ENCODE measurements around the gene ARF1.

The ARF1 gene

GRCh38 chr1:228101994-228102790 is 19.7 kb downstream of the ARF1 start:
- no peaks in the 10 kb centered on the region for H3K9me3 Mint-ChIP-seq
- H3K4me3 Mint-ChIP-seq: peak overlapping the region; percentile 96
- intact Hi-C loops (cut with micrococcal nuclease): loop anchor here (2.0 to 10.0 kb wide), 3 partner anchors 17 to 383 kb away; partner anchors contain the start of genes RNF187 and TRIM11
- no peaks in the 10 kb centered on the region for H3K27me3 Mint-ChIP-seq
- H3K36me3 Mint-ChIP-seq (ENCODE audit: low read depth): peaks cover 68% of the 10 kb centered on the region
- H3K4me1 Mint-ChIP-seq (ENCODE audit: low read depth): peaks cover 77% of the 10 kb centered on the region
- H3K27ac Mint-ChIP-seq: peak overlapping the region; percentile 89

- H3K4me3 Mint-ChIP-seq: peak within 1 kb of the TSS; percentile 96
- H3K27ac Mint-ChIP-seq: peak within 1 kb of the TSS; percentile 89
- H3K36me3 Mint-ChIP-seq (ENCODE audit: low read depth): peaks cover 65% of the 10 kb centered on the region
- peaks cover 77% of the 10 kb centered on the region for H3K4me1 Mint-ChIP-seq (ENCODE audit: low read depth)
- H3K27me3 Mint-ChIP-seq: no peaks in the 10 kb centered on the region
- H3K9me3 Mint-ChIP-seq: no peaks in the 10 kb centered on the region
- intact Hi-C loops (cut with micrococcal nuclease): loop anchor here (2.0 to 10.0 kb wide), 3 partner anchors 18 to 382 kb away; partner anchors contain the start of genes RNF187 and TRIM11
Observed at GRCh38 chr1:228102791-228103620, 20.5 kb downstream of the ARF1 start, which contains the start of gene C1orf35. TSS of gene C1orf35 (minus strand) at chr1:228103325. CDS start at chr1:228103227, 98 bp downstream.

GRCh38 chr1:228104526-228105269 is 22.2 kb downstream of the ARF1 start:
- H3K36me3 Mint-ChIP-seq (ENCODE audit: low read depth): peaks cover 59% of the 10 kb centered on the region
- intact Hi-C loops (cut with micrococcal nuclease): loop anchor here (10.0 kb wide), 2 partner anchors 300 to 380 kb away; partner anchors contain the start of genes RNF187 and TRIM11
- H3K4me3 Mint-ChIP-seq: peak overlapping the region; percentile 39
- H3K4me1 Mint-ChIP-seq (ENCODE audit: low read depth): peaks cover 78% of the 10 kb centered on the region
- H3K27ac Mint-ChIP-seq: peak overlapping the region; percentile 89
- no peaks in the 10 kb centered on the region for H3K27me3 Mint-ChIP-seq
- H3K9me3 Mint-ChIP-seq: no peaks in the 10 kb centered on the region

- no peaks in the 10 kb centered on the region for H3K27me3 Mint-ChIP-seq
- H3K4me3 Mint-ChIP-seq: no peak overlapping the region
- peaks cover 55% of the 10 kb centered on the region for H3K36me3 Mint-ChIP-seq (ENCODE audit: low read depth)
- H3K9me3 Mint-ChIP-seq: no peaks in the 10 kb centered on the region
- H3K27ac Mint-ChIP-seq: peak overlapping the region; percentile 89
- peaks cover 79% of the 10 kb centered on the region for H3K4me1 Mint-ChIP-seq (ENCODE audit: low read depth)
- intact Hi-C loops (cut with micrococcal nuclease): loop anchor here (10.0 kb wide), 2 partner anchors 299 to 379 kb away; partner anchors contain the start of genes RNF187 and TRIM11
Observed at GRCh38 chr1:228105270-228105995, 22.9 kb downstream of the ARF1 start.

GRCh38 chr1:228105996-228106799 is 23.7 kb downstream of the ARF1 start:
- no peaks in the 10 kb centered on the region for H3K9me3 Mint-ChIP-seq
- intact Hi-C loops (cut with micrococcal nuclease): loop anchor here (10.0 kb wide), 2 partner anchors 299 to 379 kb away; partner anchors contain the start of genes RNF187 and TRIM11
- peaks cover 76% of the 10 kb centered on the region for H3K4me1 Mint-ChIP-seq (ENCODE audit: low read depth)
- peak overlapping the region; percentile 89 for H3K27ac Mint-ChIP-seq
- H3K27me3 Mint-ChIP-seq: no peaks in the 10 kb centered on the region
- H3K4me3 Mint-ChIP-seq: no peak overlapping the region
- peaks cover 47% of the 10 kb centered on the region for H3K36me3 Mint-ChIP-seq (ENCODE audit: low read depth)

GRCh38 chr1:228106800-228107054 is 24.2 kb downstream of the ARF1 start:
- H3K4me3 Mint-ChIP-seq: no peak overlapping the region
- H3K9me3 Mint-ChIP-seq: no peaks in the 10 kb centered on the region
- no peak overlapping the region for H3K27ac Mint-ChIP-seq
- H3K36me3 Mint-ChIP-seq (ENCODE audit: low read depth): peaks cover 43% of the 10 kb centered on the region
- no peaks in the 10 kb centered on the region for H3K27me3 Mint-ChIP-seq
- H3K4me1 Mint-ChIP-seq (ENCODE audit: low read depth): peaks cover 71% of the 10 kb centered on the region
- intact Hi-C loops (cut with micrococcal nuclease): loop anchor here (10.0 kb wide), 2 partner anchors 298 to 378 kb away; partner anchors contain the start of genes RNF187 and TRIM11

GRCh38 chr1:228107636-228108035 is 25.1 kb downstream of the ARF1 start:
- Mint-ChIP-seq H3K4me1 (ENCODE audit: low read depth) (peaks cover 62% of the 10 kb centered on the region), H3K36me3 (ENCODE audit: low read depth) (peaks cover 43% of the 10 kb centered on the region), H3K27ac (peak overlapping the region; percentile 90), H3K9me3 (no peaks in the 10 kb centered on the region), H3K27me3 (no peaks in the 10 kb centered on the region), H3K4me3 (peak overlapping the region; percentile 92)
- intact Hi-C loops (cut with micrococcal nuclease): loop anchor here (2.0 to 10.0 kb wide), 3 partner anchors 25 to 377 kb away; partner anchors contain the start of genes ARF1, RNF187 and TRIM11

- intact Hi-C loops (cut with micrococcal nuclease): loop anchor here (2.0 to 10.0 kb wide), 3 partner anchors 25 to 377 kb away; partner anchors contain the start of genes ARF1, RNF187 and TRIM11
- Mint-ChIP-seq H3K9me3 (no peaks in the 10 kb centered on the region), H3K27me3 (no peaks in the 10 kb centered on the region), H3K27ac (peak overlapping the region; percentile 90), H3K36me3 (ENCODE audit: low read depth) (peaks cover 43% of the 10 kb centered on the region), H3K4me1 (ENCODE audit: low read depth) (peaks cover 62% of the 10 kb centered on the region), H3K4me3 (peak overlapping the region; percentile 92)
Observed at GRCh38 chr1:228108055-228108690, 25.7 kb downstream of the ARF1 start.

- intact Hi-C loops (cut with micrococcal nuclease): loop anchor here (1.0 to 10.0 kb wide), 5 partner anchors 26 to 376 kb away; partner anchors contain the start of genes ARF1, IBA57, RNF187 and TRIM11
- no peaks in the 10 kb centered on the region for H3K9me3 Mint-ChIP-seq
- peak overlapping the region; percentile 90 for H3K27ac Mint-ChIP-seq
- H3K36me3 Mint-ChIP-seq (ENCODE audit: low read depth): peaks cover 43% of the 10 kb centered on the region
- no peaks in the 10 kb centered on the region for H3K27me3 Mint-ChIP-seq
- peak overlapping the region; percentile 92 for H3K4me3 Mint-ChIP-seq
- H3K4me1 Mint-ChIP-seq (ENCODE audit: low read depth): peaks cover 58% of the 10 kb centered on the region
Observed at GRCh38 chr1:228108742-228109072, 26.2 kb downstream of the ARF1 start.

GRCh38 chr1:228109073-228109961 is 26.8 kb downstream of the ARF1 start, which contains the start of gene MRPL55:
TSS of gene MRPL55 (minus strand) at chr1:228109299. CDS start at chr1:228108260, 1,039 bp downstream.
- intact Hi-C loops (cut with micrococcal nuclease): loop anchor here (1.0 to 10.0 kb wide), 5 partner anchors 27 to 375 kb away; partner anchors contain the start of genes ARF1, IBA57, RNF187 and TRIM11
- peak within 1 kb of the TSS; percentile 90 for H3K27ac Mint-ChIP-seq
- H3K27me3 Mint-ChIP-seq: no peaks in the 10 kb centered on the region
- no peaks in the 10 kb centered on the region for H3K9me3 Mint-ChIP-seq
- peak within 1 kb of the TSS; percentile 92 for H3K4me3 Mint-ChIP-seq
- peaks cover 43% of the 10 kb centered on the region for H3K36me3 Mint-ChIP-seq (ENCODE audit: low read depth)
- peaks cover 52% of the 10 kb centered on the region for H3K4me1 Mint-ChIP-seq (ENCODE audit: low read depth)

- intact Hi-C loops (cut with micrococcal nuclease): loop anchor here (1.0 to 10.0 kb wide), 5 partner anchors 27 to 375 kb away; partner anchors contain the start of genes ARF1, IBA57, RNF187 and TRIM11
- H3K27ac Mint-ChIP-seq: peak overlapping the region; percentile 90
- peak overlapping the region; percentile 92 for H3K4me3 Mint-ChIP-seq
- peaks cover 45% of the 10 kb centered on the region for H3K4me1 Mint-ChIP-seq (ENCODE audit: low read depth)
- peaks cover 41% of the 10 kb centered on the region for H3K36me3 Mint-ChIP-seq (ENCODE audit: low read depth)
- no peaks in the 10 kb centered on the region for H3K27me3 Mint-ChIP-seq
- no peaks in the 10 kb centered on the region for H3K9me3 Mint-ChIP-seq
Observed at GRCh38 chr1:228109962-228110488, 27.5 kb downstream of the ARF1 start.
